Naive B cell (primary cell): ENCODE measurements around the gene UBC. TPM values are rescaled to one million over a fixed set of nuclear protein-coding genes. Genes with fewer than 3 reads are reported as not detected.
"Not testable (repeated sequence)": the region's sequence is repeated elsewhere in the genome, so short reads cannot be mapped to it uniquely, and the experiment has no call there.

ENCODE experiments used
- ATAC-seq, 2 donors: fragments of 150-1000 bp; cut with Tn5 transposase; 2 replicates each; pipeline ENCODE4 v1.10.0; 2021; ENCODE audit warnings: low read depth in 2 of 2, mild to moderate bottlenecking in 2 of 2, moderate library complexity in 2 of 2
- DNase-seq: peaks from one replicate; pipeline ENCODE4 v3.0.0; 2022
- H3K27ac Mint-ChIP-seq, 6 donors: one replicate each; pipeline ENCODE4 v1.8.0; 2020 to 2022; ENCODE audit warnings: mild to moderate bottlenecking in 6 of 6, mixed read lengths in 6 of 6, moderate library complexity in 5 of 6, inconsistent platforms in 2 of 6
- H3K27me3 Mint-ChIP-seq, 3 donors: one replicate each; pipeline ENCODE4 v1.8.0; 2021 to 2022; ENCODE audit warnings: mixed read lengths in 3 of 3, mild to moderate bottlenecking in 1 of 3
- H3K36me3 Mint-ChIP-seq, 2 donors: one replicate each; pipeline ENCODE4 v1.8.0; 2020 to 2022; ENCODE audit warnings: mixed read lengths in 2 of 2, inconsistent platforms in 1 of 2, mild to moderate bottlenecking in 1 of 2
- H3K4me1 Mint-ChIP-seq, 3 donors: one replicate each; pipeline ENCODE4 v1.8.0; 2020 to 2022; ENCODE audit warnings: mixed read lengths in 3 of 3, inconsistent platforms in 1 of 3, mild to moderate bottlenecking in 1 of 3, moderate library complexity in 1 of 3
- H3K4me3 Mint-ChIP-seq, 8 donors: one replicate each; pipeline ENCODE4 v1.8.0; 2020 to 2022; ENCODE audit warnings: mild to moderate bottlenecking in 8 of 8, mixed read lengths in 8 of 8, moderate library complexity in 8 of 8, inconsistent platforms in 2 of 8
- H3K9me3 Mint-ChIP-seq, 7 donors: one replicate each; pipeline ENCODE4 v1.8.0; 2020 to 2022; ENCODE audit warnings: mixed read lengths in 7 of 7, mild to moderate bottlenecking in 5 of 7, inconsistent platforms in 2 of 7, moderate library complexity in 1 of 7
- polyA plus RNA-seq, 6 donors: library from polyadenylated mRNA; unstranded; fragments of 300-500 nt; fragmentation: Illumina TruSeq; gene quantifications; one replicate each; pipeline ENCODE4 v1.2.3, GENCODE V29; 2021; ENCODE audit warnings: low read depth in 6 of 6

Gene UBC
- polyA plus RNA-seq, 6 donors from 2014 or later: 741 to 1,939 (median 1,380) TPM

- Mint-ChIP-seq H3K27me3 (peaks cover 0 to 10% (median 3%) of the 10 kb centered on the region in 3 donors), H3K4me1 (peaks cover 79 to 92% (median 87%) of the 10 kb centered on the region in 3 donors), H3K36me3 (peaks cover 20 to 21% of the 10 kb centered on the region in 2 donors), H3K27ac (peak overlapping the region; percentile 92 to 100 (median 96)), H3K4me3 (peak overlapping the region; percentile 84 to 100 (median 89)), H3K9me3 (peaks cover 0 to 10% (median 3%) of the 10 kb centered on the region in 7 donors)
- DNase-seq (peak; percentile 92), ATAC-seq (peak; percentile 71 to 72)
Observed at GRCh38 chr12:124917135-124917840, 2.8 kb upstream of the UBC start.

GRCh38 chr12:124916374-124917134 lies 2.1 kb upstream of the UBC start:
- no peak for ATAC-seq
- H3K36me3 Mint-ChIP-seq: peaks cover 20 to 21% of the 10 kb centered on the region in 2 donors
- no peak for DNase-seq
- H3K9me3 Mint-ChIP-seq: peaks cover 0 to 10% (median 3%) of the 10 kb centered on the region in 7 donors
- peaks cover 74 to 87% (median 80%) of the 10 kb centered on the region in 3 donors for H3K4me1 Mint-ChIP-seq
- peak overlapping the region; percentile 92 to 100 (median 96) for H3K27ac Mint-ChIP-seq
- peak overlapping the region; percentile 84 to 100 (median 92) for H3K4me3 Mint-ChIP-seq
- peaks cover 0 to 10% (median 3%) of the 10 kb centered on the region in 3 donors for H3K27me3 Mint-ChIP-seq

GRCh38 chr12:124915239-124916236 lies 1.1 kb upstream of the UBC start:
- Mint-ChIP-seq H3K4me3 (peak overlapping the region; percentile 80 to 100 (median 98)), H3K27me3 (peaks cover 0 to 10% (median 3%) of the 10 kb centered on the region in 3 donors), H3K36me3 (peaks cover 27 to 29% of the 10 kb centered on the region in 2 donors), H3K9me3 (peaks cover 0 to 10% (median 2%) of the 10 kb centered on the region in 7 donors), H3K4me1 (peaks cover 74 to 87% (median 78%) of the 10 kb centered on the region in 3 donors), H3K27ac (peak overlapping the region; percentile 19 to 100 (median 90))
- ATAC-seq: no peak
- no peak for DNase-seq

- peaks cover 0 to 10% (median 2%) of the 10 kb centered on the region in 7 donors for H3K9me3 Mint-ChIP-seq
- ATAC-seq: peak; percentile 55 to 57
- H3K36me3 Mint-ChIP-seq: peaks cover 27 to 29% of the 10 kb centered on the region in 2 donors
- peak overlapping the region; percentile 100 for H3K27ac Mint-ChIP-seq
- H3K4me3 Mint-ChIP-seq: peak overlapping the region; percentile 97 to 100 (median 100)
- peaks cover 62 to 78% (median 64%) of the 10 kb centered on the region in 3 donors for H3K4me1 Mint-ChIP-seq
- H3K27me3 Mint-ChIP-seq: peaks cover 0 to 10% (median 3%) of the 10 kb centered on the region in 3 donors
- peak; percentile 90 for DNase-seq
Observed at GRCh38 chr12:124913474-124914391, 717 bp downstream of the UBC start.

- H3K27ac Mint-ChIP-seq: peak overlapping the region in 3 of 6 donors; percentile 100
- DNase-seq, ATAC-seq: not testable (repeated sequence)
- peak overlapping the region; percentile 97 to 100 (median 100) for H3K4me3 Mint-ChIP-seq
- peaks cover 0 to 10% (median 2%) of the 10 kb centered on the region in 7 donors for H3K9me3 Mint-ChIP-seq
- peaks cover 27 to 29% of the 10 kb centered on the region in 2 donors for H3K36me3 Mint-ChIP-seq
- H3K4me1 Mint-ChIP-seq: peaks cover 52 to 70% (median 58%) of the 10 kb centered on the region in 3 donors
- peaks cover 0 to 10% (median 3%) of the 10 kb centered on the region in 3 donors for H3K27me3 Mint-ChIP-seq
Observed at GRCh38 chr12:124912529-124913287, 1.7 kb downstream of the UBC start.

GRCh38 chr12:124911521-124911920 lies 2.9 kb downstream of the UBC start:
- ATAC-seq, DNase-seq: not testable (repeated sequence)
- H3K9me3 Mint-ChIP-seq: peaks cover 0 to 10% (median 2%) of the 10 kb centered on the region in 7 donors
- H3K4me3 Mint-ChIP-seq: peak overlapping the region in 6 of 8 donors; percentile 29 to 69 (median 62)
- peaks cover 0 to 10% (median 3%) of the 10 kb centered on the region in 3 donors for H3K27me3 Mint-ChIP-seq
- H3K36me3 Mint-ChIP-seq: peaks cover 27 to 29% of the 10 kb centered on the region in 2 donors
- H3K27ac Mint-ChIP-seq: peak overlapping the region in 5 of 6 donors; percentile 31 to 71 (median 46)
- peaks cover 43 to 62% (median 48%) of the 10 kb centered on the region in 3 donors for H3K4me1 Mint-ChIP-seq

- DNase-seq: no peak
- Mint-ChIP-seq H3K36me3 (peaks cover 27 to 29% of the 10 kb centered on the region in 2 donors), H3K27me3 (peaks cover 0 to 10% (median 3%) of the 10 kb centered on the region in 3 donors), H3K4me3 (peak overlapping the region in 5 of 8 donors; percentile 49 to 69 (median 65)), H3K4me1 (peaks cover 40 to 59% (median 47%) of the 10 kb centered on the region in 3 donors), H3K9me3 (peaks cover 0 to 10% (median 2%) of the 10 kb centered on the region in 7 donors), H3K27ac (peak overlapping the region; percentile 31 to 84 (median 68))
- ATAC-seq: no peak
Observed at GRCh38 chr12:124910561-124911478, 3.6 kb downstream of the UBC start.

- DNase-seq: no peak
- H3K9me3 Mint-ChIP-seq: peaks cover 0 to 10% (median 2%) of the 10 kb centered on the region in 7 donors
- H3K4me1 Mint-ChIP-seq: peaks cover 34 to 54% (median 47%) of the 10 kb centered on the region in 3 donors
- peak overlapping the region in 2 of 8 donors; percentile 28 to 65 for H3K4me3 Mint-ChIP-seq
- peaks cover 0 to 10% (median 3%) of the 10 kb centered on the region in 3 donors for H3K27me3 Mint-ChIP-seq
- peak overlapping the region in 4 of 6 donors; percentile 12 to 71 (median 68) for H3K27ac Mint-ChIP-seq
- H3K36me3 Mint-ChIP-seq: peaks cover 27 to 29% of the 10 kb centered on the region in 2 donors
- ATAC-seq: no peak
Observed at GRCh38 chr12:124909831-124910560, 4.5 kb downstream of the UBC start.

GRCh38 chr12:124906606-124907261 lies 7.7 kb downstream of the UBC start:
- peak overlapping the region in 1 of 6 donors; percentile 38 for H3K27ac Mint-ChIP-seq
- H3K27me3 Mint-ChIP-seq: no peaks in the 10 kb centered on the region
- H3K4me1 Mint-ChIP-seq: peaks cover 27 to 33% (median 27%) of the 10 kb centered on the region in 3 donors
- ATAC-seq (peak; percentile 82 to 90), DNase-seq (peak; percentile 85)
- peaks cover 6 to 9% of the 10 kb centered on the region in 2 donors for H3K36me3 Mint-ChIP-seq
- no peak overlapping the region for H3K4me3 Mint-ChIP-seq
- no peaks in the 10 kb centered on the region for H3K9me3 Mint-ChIP-seq
